Liver (tissue), 9 donors: ENCODE results near the gene DPF3. TPM values are rescaled to one million over a fixed set of nuclear protein-coding genes. Genes with fewer than 3 reads are reported as not detected.

Source experiments
- DNase-seq: peaks from one replicate; pipeline ENCODE4 v3.0.0-alpha.2; 2017; ENCODE audit warnings: low spot score
- H3K27ac ChIP-seq, 2 donors: one replicate each; pipeline ENCODE4 v1.7.0; 2013; ENCODE audit warnings: inconsistent platforms in 2 of 2, low read length in 2 of 2, control low read depth in 1 of 2, low read depth in 1 of 2, mild to moderate bottlenecking in 1 of 2
- H3K27me3 ChIP-seq, 4 donors: one replicate each; pipeline versions ENCODE4 v1.6.1 to v1.7.0; 2013; ENCODE audit warnings: low read length in 3 of 4, inconsistent platforms in 1 of 4, mild to moderate bottlenecking in 1 of 4, moderate library complexity in 1 of 4; ENCODE audit not compliant: control insufficient read depth in 4 of 4, insufficient read depth in 4 of 4
- H3K36me3 ChIP-seq, 4 donors: one replicate each; pipeline versions ENCODE4 v1.6.1 to v1.7.0; 2013; ENCODE audit warnings: low read length in 3 of 4, mild to moderate bottlenecking in 3 of 4, low read depth in 1 of 4, moderate library complexity in 1 of 4; ENCODE audit not compliant: control insufficient read depth in 4 of 4, insufficient read depth in 3 of 4
- H3K4me1 ChIP-seq, 4 donors: one replicate each; pipeline versions ENCODE4 v1.6.1 to v1.7.0; 2013; ENCODE audit warnings: low read length in 3 of 4, mild to moderate bottlenecking in 3 of 4, moderate library complexity in 1 of 4; ENCODE audit not compliant: control insufficient read depth in 4 of 4, insufficient read depth in 4 of 4
- H3K4me3 ChIP-seq, 3 donors: one replicate each; pipeline versions ENCODE4 v1.6.1 to v1.7.0; 2013; ENCODE audit warnings: low read length in 3 of 3, control low read depth in 1 of 3, low read depth in 1 of 3, mild to moderate bottlenecking in 1 of 3
- H3K9ac ChIP-seq, 2 donors: one replicate each; pipeline ENCODE4 v1.7.0; 2013; ENCODE audit warnings: low read length in 2 of 2, mild to moderate bottlenecking in 2 of 2, moderate library complexity in 2 of 2, control low read depth in 1 of 2, low read depth in 1 of 2
- H3K9me3 ChIP-seq, 4 donors: one replicate each; pipeline versions ENCODE4 v1.6.1 to v1.7.0; 2013; ENCODE audit warnings: low read length in 3 of 4; ENCODE audit not compliant: control insufficient read depth in 4 of 4
- EGR1 ChIP-seq, 2 donors: IDR thresholded peaks; 2 replicates each; pipeline ENCODE4 v1.6.1; 2016 to 2018; ENCODE audit warnings: antibody characterized with exemption in 2 of 2, low read depth in 2 of 2
- FOXA1 ChIP-seq: IDR thresholded peaks from 2 replicates; pipeline ENCODE4 v1.6.1; 2016; ENCODE audit warnings: antibody characterized with exemption
- FOXA2 ChIP-seq: IDR thresholded peaks from 2 replicates; pipeline ENCODE4 v1.6.1; 2016; ENCODE audit warnings: antibody characterized with exemption
- GABPA ChIP-seq, 2 donors: IDR thresholded peaks in 1 of 2; conservative IDR thresholded peaks in 1 of 2; 2 replicates each; pipeline ENCODE4 v1.6.1; 2016; ENCODE audit warnings: antibody characterized with exemption in 2 of 2, mild to moderate bottlenecking in 1 of 2, moderate library complexity in 1 of 2
- HNF4A ChIP-seq, 2 donors: conservative IDR thresholded peaks; 2 replicates each; pipeline ENCODE4 v1.6.1; 2016; ENCODE audit warnings: antibody characterized with exemption in 2 of 2, mild to moderate bottlenecking in 2 of 2
- HNF4G ChIP-seq: IDR thresholded peaks from 2 replicates; pipeline ENCODE4 v1.6.1; 2016; ENCODE audit warnings: antibody characterized with exemption
- JUND ChIP-seq, 2 donors: IDR thresholded peaks; 2 replicates each; pipeline ENCODE4 v1.6.1; 2016; ENCODE audit warnings: antibody characterized with exemption in 2 of 2
- NR2F2 ChIP-seq: IDR thresholded peaks from 2 replicates; pipeline ENCODE4 v1.6.1; 2016; ENCODE audit warnings: antibody characterized with exemption
- RAD21 ChIP-seq, 2 donors: IDR thresholded peaks; 2 replicates each; pipeline ENCODE4 v1.6.1; 2016; ENCODE audit warnings: antibody characterized with exemption in 2 of 2, mild to moderate bottlenecking in 2 of 2
- RXRA ChIP-seq, 2 donors: IDR thresholded peaks; 2 replicates each; pipeline ENCODE4 v1.6.1; 2017 to 2018; ENCODE audit warnings: antibody characterized with exemption in 2 of 2, mild to moderate bottlenecking in 1 of 2
- SP1 ChIP-seq: IDR thresholded peaks from 2 replicates; pipeline ENCODE4 v1.6.1; 2018; ENCODE audit warnings: antibody characterized with exemption, mild to moderate bottlenecking
- TAF1 ChIP-seq: conservative IDR thresholded peaks from 2 replicates; pipeline ENCODE4 v1.6.1; 2016; ENCODE audit warnings: antibody characterized with exemption, mild to moderate bottlenecking
- YY1 ChIP-seq: IDR thresholded peaks from 2 replicates; pipeline ENCODE4 v1.6.1; 2016; ENCODE audit warnings: antibody characterized with exemption, mild to moderate bottlenecking
- WGBS: extraction: QIAGEN DNeasy Blood & Tissue Kit; methylation state at CpG from one replicate; pipeline ENCODE4 v1.1.7; 2013; 5-methylcytosine and 5-hydroxymethylcytosine counted together
- polyA plus RNA-seq, 2 donors: library from polyadenylated mRNA; stranded (reverse) in 1 of 2; unstranded in 1 of 2; fragments of 200-250 nt in 1 of 2; fragments of >200 nt in 1 of 2; fragmentation: Nextera tagmentation in 1 of 2; extraction: Ambion mirVana in 1 of 2; gene quantifications; one replicate each; pipeline versions ENCODE4 v1.2.1 to v1.2.3, GENCODE V29; 2013 to 2015
- total RNA-seq, 2 donors: library from RNA; depleted of rRNA; stranded (reverse); fragments of >200 nt; gene quantifications; one replicate each; pipeline ENCODE4 v1.2.3, GENCODE V29; 2014
- TF ChIP-seq, protein P1 (sequence below): IDR thresholded peaks from 2 replicates; pipeline ENCODE4 v1.6.1; 2016; ENCODE audit warnings: antibody characterized with exemption
- TF ChIP-seq, protein P2 (sequence below): IDR thresholded peaks from 2 replicates; pipeline ENCODE4 v1.6.1; 2016; ENCODE audit warnings: antibody characterized with exemption, mild to moderate bottlenecking
- TF ChIP-seq, protein P3 (sequence below): IDR thresholded peaks from 2 replicates; pipeline ENCODE4 v1.6.1; 2016; ENCODE audit warnings: antibody characterized with exemption
- TF ChIP-seq, protein P4 (sequence below): fragments of 150-350 bp; IDR thresholded peaks from 2 replicates; pipeline ENCODE4 v1.5.1; 2017; ENCODE audit warnings: improper control_type of control experiment, low read depth, low read length; ENCODE audit not compliant: missing input control
- TF ChIP-seq, protein P5 (sequence below): IDR thresholded peaks from 2 replicates; pipeline ENCODE4 v1.6.1; 2016; ENCODE audit warnings: antibody characterized with exemption
- donor health status: healthy.
- donor health status: healthy.
- donor health status: healthy.
- donor health status: healthy.
- donor health status: healthy.

Gene DPF3
- total and polyA plus RNA-seq, 4 donors, result 1.1 to 23.2 (median 2.5) TPM

DNA sequence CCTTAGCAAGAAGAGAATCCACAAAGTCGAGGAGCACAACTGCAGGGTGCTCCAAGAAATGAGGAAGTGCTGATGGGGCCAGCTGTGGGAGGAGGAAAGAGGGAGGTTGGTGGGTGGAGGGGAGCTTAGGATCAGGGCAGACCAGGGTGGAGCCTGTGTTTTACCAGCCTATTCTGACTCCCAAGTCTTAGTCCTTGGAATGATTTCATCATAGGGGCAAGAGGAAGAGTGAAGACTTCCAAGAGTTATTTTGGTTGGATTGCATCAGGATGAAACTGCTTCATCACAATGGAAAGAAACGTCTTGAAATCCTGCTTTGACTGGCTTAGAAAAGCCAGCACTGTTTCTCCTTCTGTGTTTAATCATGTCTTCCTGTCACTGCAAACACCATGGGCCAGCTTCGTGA is 194.0 kb downstream of the DPF3 start:
- no peak overlapping the region for H3K4me3 ChIP-seq
- H3K9me3 ChIP-seq, result no peaks in the 10 kb centered on the region
- H3K27me3 ChIP-seq, result no peaks in the 10 kb centered on the region
- H3K4me1 ChIP-seq, result no peaks in the 10 kb centered on the region
- H3K9ac ChIP-seq, result no peak overlapping the region
- DNase-seq, result no peak
- H3K27ac ChIP-seq, result no peak overlapping the region
- peaks cover 0 to 2% (median 0%) of the 10 kb centered on the region in 4 donors for H3K36me3 ChIP-seq
- TF ChIP-seq, protein P1, sequence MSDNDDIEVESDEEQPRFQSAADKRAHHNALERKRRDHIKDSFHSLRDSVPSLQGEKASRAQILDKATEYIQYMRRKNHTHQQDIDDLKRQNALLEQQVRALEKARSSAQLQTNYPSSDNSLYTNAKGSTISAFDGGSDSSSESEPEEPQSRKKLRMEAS, result no peak
- no peak for TF ChIP-seq FOXA1
- no peak for TF ChIP-seq HNF4A (conservative IDR thresholded peaks at IDR 0.05)
- TF ChIP-seq, protein P2, sequence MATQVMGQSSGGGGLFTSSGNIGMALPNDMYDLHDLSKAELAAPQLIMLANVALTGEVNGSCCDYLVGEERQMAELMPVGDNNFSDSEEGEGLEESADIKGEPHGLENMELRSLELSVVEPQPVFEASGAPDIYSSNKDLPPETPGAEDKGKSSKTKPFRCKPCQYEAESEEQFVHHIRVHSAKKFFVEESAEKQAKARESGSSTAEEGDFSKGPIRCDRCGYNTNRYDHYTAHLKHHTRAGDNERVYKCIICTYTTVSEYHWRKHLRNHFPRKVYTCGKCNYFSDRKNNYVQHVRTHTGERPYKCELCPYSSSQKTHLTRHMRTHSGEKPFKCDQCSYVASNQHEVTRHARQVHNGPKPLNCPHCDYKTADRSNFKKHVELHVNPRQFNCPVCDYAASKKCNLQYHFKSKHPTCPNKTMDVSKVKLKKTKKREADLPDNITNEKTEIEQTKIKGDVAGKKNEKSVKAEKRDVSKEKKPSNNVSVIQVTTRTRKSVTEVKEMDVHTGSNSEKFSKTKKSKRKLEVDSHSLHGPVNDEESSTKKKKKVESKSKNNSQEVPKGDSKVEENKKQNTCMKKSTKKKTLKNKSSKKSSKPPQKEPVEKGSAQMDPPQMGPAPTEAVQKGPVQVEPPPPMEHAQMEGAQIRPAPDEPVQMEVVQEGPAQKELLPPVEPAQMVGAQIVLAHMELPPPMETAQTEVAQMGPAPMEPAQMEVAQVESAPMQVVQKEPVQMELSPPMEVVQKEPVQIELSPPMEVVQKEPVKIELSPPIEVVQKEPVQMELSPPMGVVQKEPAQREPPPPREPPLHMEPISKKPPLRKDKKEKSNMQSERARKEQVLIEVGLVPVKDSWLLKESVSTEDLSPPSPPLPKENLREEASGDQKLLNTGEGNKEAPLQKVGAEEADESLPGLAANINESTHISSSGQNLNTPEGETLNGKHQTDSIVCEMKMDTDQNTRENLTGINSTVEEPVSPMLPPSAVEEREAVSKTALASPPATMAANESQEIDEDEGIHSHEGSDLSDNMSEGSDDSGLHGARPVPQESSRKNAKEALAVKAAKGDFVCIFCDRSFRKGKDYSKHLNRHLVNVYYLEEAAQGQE, result no peak
- TF ChIP-seq, protein P3, sequence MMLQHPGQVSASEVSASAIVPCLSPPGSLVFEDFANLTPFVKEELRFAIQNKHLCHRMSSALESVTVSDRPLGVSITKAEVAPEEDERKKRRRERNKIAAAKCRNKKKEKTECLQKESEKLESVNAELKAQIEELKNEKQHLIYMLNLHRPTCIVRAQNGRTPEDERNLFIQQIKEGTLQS, result no peak
- no peak for TF ChIP-seq HNF4G
- no peak for TF ChIP-seq GABPA (IDR thresholded peaks at IDR 0.05 in 1 of 2, conservative IDR thresholded peaks at IDR 0.05 in 1 of 2)
- TF ChIP-seq, protein P4, sequence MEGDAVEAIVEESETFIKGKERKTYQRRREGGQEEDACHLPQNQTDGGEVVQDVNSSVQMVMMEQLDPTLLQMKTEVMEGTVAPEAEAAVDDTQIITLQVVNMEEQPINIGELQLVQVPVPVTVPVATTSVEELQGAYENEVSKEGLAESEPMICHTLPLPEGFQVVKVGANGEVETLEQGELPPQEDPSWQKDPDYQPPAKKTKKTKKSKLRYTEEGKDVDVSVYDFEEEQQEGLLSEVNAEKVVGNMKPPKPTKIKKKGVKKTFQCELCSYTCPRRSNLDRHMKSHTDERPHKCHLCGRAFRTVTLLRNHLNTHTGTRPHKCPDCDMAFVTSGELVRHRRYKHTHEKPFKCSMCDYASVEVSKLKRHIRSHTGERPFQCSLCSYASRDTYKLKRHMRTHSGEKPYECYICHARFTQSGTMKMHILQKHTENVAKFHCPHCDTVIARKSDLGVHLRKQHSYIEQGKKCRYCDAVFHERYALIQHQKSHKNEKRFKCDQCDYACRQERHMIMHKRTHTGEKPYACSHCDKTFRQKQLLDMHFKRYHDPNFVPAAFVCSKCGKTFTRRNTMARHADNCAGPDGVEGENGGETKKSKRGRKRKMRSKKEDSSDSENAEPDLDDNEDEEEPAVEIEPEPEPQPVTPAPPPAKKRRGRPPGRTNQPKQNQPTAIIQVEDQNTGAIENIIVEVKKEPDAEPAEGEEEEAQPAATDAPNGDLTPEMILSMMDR, result no peak
- no peak for TF ChIP-seq YY1
- TF ChIP-seq RAD21 (IDR thresholded peaks at IDR 0.05), result no peak
- TF ChIP-seq EGR1 (IDR thresholded peaks at IDR 0.05; ENCODE audit: low read depth in 2 of 2), result no peak
- TF ChIP-seq TAF1, result no peak
- TF ChIP-seq FOXA2, result no peak
- no peak for TF ChIP-seq RXRA (IDR thresholded peaks at IDR 0.05)
- no peak for TF ChIP-seq NR2F2
- TF ChIP-seq, protein P5, sequence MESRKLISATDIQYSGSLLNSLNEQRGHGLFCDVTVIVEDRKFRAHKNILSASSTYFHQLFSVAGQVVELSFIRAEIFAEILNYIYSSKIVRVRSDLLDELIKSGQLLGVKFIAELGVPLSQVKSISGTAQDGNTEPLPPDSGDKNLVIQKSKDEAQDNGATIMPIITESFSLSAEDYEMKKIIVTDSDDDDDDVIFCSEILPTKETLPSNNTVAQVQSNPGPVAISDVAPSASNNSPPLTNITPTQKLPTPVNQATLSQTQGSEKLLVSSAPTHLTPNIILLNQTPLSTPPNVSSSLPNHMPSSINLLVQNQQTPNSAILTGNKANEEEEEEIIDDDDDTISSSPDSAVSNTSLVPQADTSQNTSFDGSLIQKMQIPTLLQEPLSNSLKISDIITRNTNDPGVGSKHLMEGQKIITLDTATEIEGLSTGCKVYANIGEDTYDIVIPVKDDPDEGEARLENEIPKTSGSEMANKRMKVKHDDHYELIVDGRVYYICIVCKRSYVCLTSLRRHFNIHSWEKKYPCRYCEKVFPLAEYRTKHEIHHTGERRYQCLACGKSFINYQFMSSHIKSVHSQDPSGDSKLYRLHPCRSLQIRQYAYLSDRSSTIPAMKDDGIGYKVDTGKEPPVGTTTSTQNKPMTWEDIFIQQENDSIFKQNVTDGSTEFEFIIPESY, result no peak
- no peak for TF ChIP-seq JUND (IDR thresholded peaks at IDR 0.05)
- TF ChIP-seq SP1, result no peak
- WGBS, result 59% methylated on average over 3 of the region's 3 CpGs
